Stimulated activated naive B cell treated with anti-CD40 and anti-IgM and Interleukin-4, amounts not matched to agents 10 μg/mL and 1 μg/mL and 100 μg/mL, for 72 hours (primary cell): ENCODE results near the gene TRMU.

Experiments used
- ATAC-seq, 2 donors: fragments of 150-1000 bp; cut with Tn5 transposase; replicated peaks; 2 replicates each; pipeline ENCODE4 v1.10.0; 2021; ENCODE audit warnings: moderate library complexity in 1 of 2
- DNase-seq: peaks from one replicate; pipeline ENCODE4 v3.0.0; 2021
- H3K27ac Mint-ChIP-seq: one replicate; pipeline ENCODE4 v1.8.0; 2022; ENCODE audit warnings: mild to moderate bottlenecking, mixed read lengths
- H3K27me3 Mint-ChIP-seq, 2 donors: one replicate each; pipeline ENCODE4 v1.8.0; 2022; ENCODE audit warnings: mixed read lengths in 2 of 2
- H3K36me3 Mint-ChIP-seq, 2 donors: one replicate each; pipeline ENCODE4 v1.8.0; 2022; ENCODE audit warnings: mixed read lengths in 2 of 2, mild to moderate bottlenecking in 1 of 2
- H3K4me1 Mint-ChIP-seq, 2 donors: one replicate each; pipeline ENCODE4 v1.8.0; 2022; ENCODE audit warnings: mixed read lengths in 2 of 2, mild to moderate bottlenecking in 1 of 2
- H3K4me3 Mint-ChIP-seq, 2 donors: one replicate each; pipeline ENCODE4 v1.8.0; 2022; ENCODE audit warnings: mild to moderate bottlenecking in 2 of 2, mixed read lengths in 2 of 2, moderate library complexity in 1 of 2
- H3K9me3 Mint-ChIP-seq, 2 donors: one replicate each; pipeline ENCODE4 v1.8.0; 2022; ENCODE audit warnings: mixed read lengths in 2 of 2, mild to moderate bottlenecking in 1 of 2

TRMU gene

DNA sequence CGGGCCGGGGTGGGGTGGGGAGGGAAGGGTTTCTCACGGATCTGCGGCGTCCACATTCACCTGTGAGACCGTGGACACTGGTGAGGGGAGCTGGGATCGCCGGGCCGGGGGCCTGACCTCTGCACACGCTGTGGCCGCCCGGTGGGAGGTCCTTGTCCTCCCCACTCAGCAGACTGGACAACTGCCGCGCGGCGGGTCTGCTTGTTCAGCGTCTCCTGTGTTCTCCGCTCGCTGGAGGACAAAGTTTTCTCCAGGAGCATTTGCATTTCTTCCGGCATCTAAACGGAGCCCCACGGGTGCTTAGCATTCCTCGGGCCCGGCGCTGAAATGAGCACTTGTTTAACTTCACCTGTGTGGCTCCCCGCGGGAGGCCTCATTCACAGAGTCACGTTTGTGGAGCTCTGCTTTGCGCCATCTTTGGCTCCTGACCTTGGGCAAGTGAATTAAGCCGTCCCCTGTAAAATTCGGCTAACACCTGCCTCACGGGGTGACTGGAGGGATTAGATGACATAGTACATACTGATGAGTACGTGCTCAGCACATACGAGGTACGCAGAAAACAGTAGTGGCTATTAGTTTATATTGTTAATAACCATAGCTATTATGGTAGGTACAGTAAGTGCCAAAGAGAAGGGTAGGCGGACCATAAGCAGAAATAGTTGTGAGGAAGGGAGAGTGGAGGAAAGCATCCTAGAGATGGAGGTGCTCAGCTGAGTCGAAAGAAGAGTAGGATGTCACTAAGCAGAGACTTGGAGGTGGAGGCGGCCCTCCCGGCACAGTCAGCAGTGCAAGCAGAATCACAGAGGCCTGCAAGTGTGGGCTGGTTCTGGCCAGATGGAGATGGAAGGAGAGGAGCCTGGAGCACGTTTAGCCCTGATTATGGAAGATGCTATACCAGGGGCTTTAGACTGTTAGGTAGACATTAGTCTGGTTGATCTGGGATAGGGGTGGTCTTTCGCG is 885 bp downstream of the TRMU start:
- Mint-ChIP-seq H3K4me1 (peaks cover 24 to 38% of the 10 kb centered on the region in 2 donors), H3K9me3 (no peaks in the 10 kb centered on the region), H3K27me3 (no peaks in the 10 kb centered on the region), H3K27ac (peak overlapping the region; percentile 92), H3K4me3 (peak overlapping the region; percentile 89 to 93), H3K36me3 (peaks cover 29 to 33% of the 10 kb centered on the region in 2 donors)
- peak; percentile 12 to 14 for ATAC-seq
- no peak for DNase-seq

DNA sequence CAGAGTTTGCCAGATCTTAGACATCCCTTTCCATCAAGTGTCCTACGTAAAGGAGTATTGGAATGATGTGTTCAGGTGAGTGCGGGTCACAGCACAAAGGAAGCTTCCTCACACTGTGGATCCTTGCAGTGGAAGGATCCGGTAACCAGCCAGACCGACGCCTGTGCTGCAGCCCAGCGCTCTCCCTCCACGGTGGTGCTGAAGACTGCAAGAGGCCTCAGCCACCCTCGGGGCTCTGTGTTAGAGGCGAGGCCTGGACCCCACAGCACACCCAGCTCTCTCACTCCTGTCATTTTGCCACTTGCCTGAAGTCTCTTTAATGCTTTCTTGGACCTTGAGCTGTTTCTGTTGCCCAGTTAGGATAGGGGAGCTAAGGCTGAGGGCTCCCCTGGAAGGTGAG is 2.4 kb downstream of the TRMU start:
- H3K27me3 Mint-ChIP-seq, result no peaks in the 10 kb centered on the region
- H3K4me3 Mint-ChIP-seq, result no peak overlapping the region
- ATAC-seq (no peak), DNase-seq (no peak)
- H3K9me3 Mint-ChIP-seq, result no peaks in the 10 kb centered on the region
- H3K4me1 Mint-ChIP-seq, result peaks cover 24 to 47% of the 10 kb centered on the region in 2 donors
- peaks cover 39 to 42% of the 10 kb centered on the region in 2 donors for H3K36me3 Mint-ChIP-seq
- H3K27ac Mint-ChIP-seq, result no peak overlapping the region

DNA sequence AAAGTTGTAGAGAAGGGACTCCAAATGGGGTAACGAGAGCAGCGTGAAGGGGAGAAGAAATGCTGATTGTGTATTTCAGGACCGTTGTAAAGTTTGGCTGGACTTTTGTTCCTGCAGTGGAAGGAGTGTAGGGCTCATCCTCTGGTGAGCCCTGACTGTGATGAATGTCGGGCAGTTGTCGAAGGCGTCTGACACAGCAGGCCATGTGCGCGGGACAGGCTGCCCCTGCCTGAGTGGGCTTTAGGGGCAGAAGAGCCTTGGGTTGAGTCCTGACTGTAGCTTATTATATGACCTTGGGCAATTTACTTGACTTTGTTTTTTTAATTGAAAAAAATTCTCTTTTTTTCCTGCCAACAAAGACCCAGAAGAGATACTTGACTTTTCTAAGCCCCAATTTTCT is 3.1 kb downstream of the TRMU start:
- Mint-ChIP-seq H3K36me3 (peaks cover 42 to 44% of the 10 kb centered on the region in 2 donors), H3K27me3 (no peaks in the 10 kb centered on the region)

DNA sequence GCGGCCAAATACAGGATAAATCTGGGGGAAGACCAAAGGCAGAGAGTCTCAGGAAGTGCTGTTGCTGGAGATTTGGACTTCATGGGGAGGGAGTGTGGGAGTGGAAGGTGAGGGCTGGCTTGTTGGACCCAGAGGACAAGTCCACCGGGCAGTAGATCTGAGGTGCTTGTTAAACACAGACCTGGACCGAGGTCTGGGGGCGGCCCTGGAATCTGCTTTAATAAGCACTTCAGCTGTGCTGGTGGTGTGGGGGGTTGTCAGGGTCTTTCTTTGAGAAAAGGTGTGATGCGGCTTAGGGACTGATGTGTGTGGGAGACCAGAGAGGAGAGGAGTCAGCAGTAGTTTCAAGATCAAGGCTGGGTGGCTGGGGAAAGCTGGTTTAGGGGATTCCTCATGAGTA is 4.4 kb downstream of the TRMU start:
- H3K36me3 Mint-ChIP-seq, result peaks cover 50 to 55% of the 10 kb centered on the region in 2 donors
- peaks cover 24 to 40% of the 10 kb centered on the region in 2 donors for H3K4me1 Mint-ChIP-seq
- DNase-seq, result no peak
- H3K4me3 Mint-ChIP-seq, result no peak overlapping the region
- H3K9me3 Mint-ChIP-seq, result no peaks in the 10 kb centered on the region
- H3K27ac Mint-ChIP-seq, result no peak overlapping the region
- H3K27me3 Mint-ChIP-seq, result no peaks in the 10 kb centered on the region
- no peak for ATAC-seq

More for the DNA sequence above, 3.1 kb downstream of the TRMU start:
- ATAC-seq, result no peak
- Mint-ChIP-seq H3K4me1 (peaks cover 24 to 47% of the 10 kb centered on the region in 2 donors), H3K4me3 (no peak overlapping the region), H3K27ac (no peak overlapping the region), H3K9me3 (no peaks in the 10 kb centered on the region)
- DNase-seq, result no peak

DNA sequence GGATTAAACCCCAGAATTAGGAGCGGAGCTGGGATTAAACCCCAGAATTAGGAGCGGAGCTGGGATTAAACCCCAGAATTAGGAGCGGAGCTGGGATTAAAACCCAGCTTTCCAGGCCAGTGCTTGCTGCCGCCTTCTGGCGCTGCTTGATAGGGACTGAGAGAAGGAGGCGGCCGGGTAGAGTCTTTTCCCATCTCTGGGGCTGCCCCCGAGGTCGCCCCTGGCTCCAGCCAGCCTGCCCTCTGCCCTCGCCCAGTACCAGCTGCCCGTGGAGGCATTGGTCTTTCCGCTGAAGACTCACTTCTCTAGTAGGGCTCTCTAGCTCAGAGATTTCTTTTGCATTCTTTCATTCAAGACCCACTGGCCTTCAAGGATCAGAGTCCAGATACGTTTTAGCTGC is 5.2 kb downstream of the TRMU start:
- no peak for DNase-seq
- Mint-ChIP-seq H3K36me3 (peaks cover 52 to 59% of the 10 kb centered on the region in 2 donors), H3K4me1 (peaks cover 22 to 35% of the 10 kb centered on the region in 2 donors), H3K27ac (no peak overlapping the region), H3K4me3 (no peak overlapping the region), H3K9me3 (no peaks in the 10 kb centered on the region), H3K27me3 (no peaks in the 10 kb centered on the region)
- ATAC-seq, result no peak

DNA sequence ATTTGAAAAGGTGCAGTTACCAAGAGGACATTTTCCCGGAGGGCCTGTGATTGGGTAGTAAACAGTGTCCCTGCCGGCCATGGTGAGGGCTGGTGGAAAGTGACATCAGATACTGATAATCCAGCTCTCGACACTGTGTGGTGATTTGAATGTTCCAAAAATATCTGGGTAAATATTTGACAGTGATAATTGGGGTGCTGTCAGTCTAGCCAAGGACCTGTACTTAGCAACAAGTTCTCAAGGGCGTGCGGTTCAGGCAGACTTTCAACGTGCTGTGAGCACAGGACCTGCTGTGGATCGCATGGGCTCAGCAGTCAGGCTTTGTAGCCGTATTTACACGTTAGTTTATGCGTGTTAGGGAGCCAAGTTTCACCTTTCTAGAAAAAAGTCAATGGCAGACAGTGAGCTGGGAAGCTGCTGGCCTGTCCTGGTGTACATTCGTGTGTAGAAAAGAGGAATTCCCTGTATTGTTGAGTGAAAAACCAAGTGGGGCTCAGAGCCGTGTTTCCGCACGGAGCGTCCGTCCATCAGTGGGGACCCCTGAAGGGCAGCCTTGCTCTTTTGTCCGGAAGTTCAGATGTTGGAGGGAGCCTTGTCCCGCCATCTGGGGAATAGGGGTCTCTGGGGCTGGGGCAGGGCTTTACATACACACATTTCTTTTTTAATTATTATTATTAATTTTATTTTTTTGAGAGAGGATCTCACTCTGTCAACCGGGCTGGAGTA is 11.3 kb downstream of the TRMU start:
- H3K27ac Mint-ChIP-seq, result peak overlapping the region; percentile 31
- no peak for DNase-seq
- H3K27me3 Mint-ChIP-seq, result no peaks in the 10 kb centered on the region
- H3K9me3 Mint-ChIP-seq, result no peaks in the 10 kb centered on the region
- no peak overlapping the region for H3K4me3 Mint-ChIP-seq
- no peak for ATAC-seq
- peaks cover 60 to 75% of the 10 kb centered on the region in 2 donors for H3K36me3 Mint-ChIP-seq
- H3K4me1 Mint-ChIP-seq, result peaks cover 0 to 7% of the 10 kb centered on the region in 2 donors

DNA sequence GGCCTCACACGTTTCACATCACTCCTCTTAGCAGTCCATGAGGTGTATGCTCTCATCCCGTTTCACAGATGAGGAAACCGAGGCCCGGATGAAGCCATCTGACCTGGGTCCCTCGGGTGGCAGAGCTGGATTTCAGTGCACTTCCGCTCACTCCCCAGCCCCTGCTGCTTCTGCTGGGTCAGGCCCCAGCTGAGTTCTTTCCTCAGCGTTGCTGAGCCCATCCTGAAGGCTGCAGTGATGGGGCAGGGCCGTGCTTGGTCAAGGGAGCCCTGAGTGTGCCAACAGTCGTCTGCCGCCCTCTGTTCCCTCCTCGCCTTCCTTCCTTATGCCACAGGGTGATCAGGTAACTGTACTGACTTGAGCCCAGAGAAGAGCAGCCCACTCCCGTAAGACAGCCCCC is 12.1 kb downstream of the TRMU start:
- ATAC-seq (no peak), DNase-seq (no peak)
- H3K4me3 Mint-ChIP-seq, result no peak overlapping the region
- peaks cover 3% of the 10 kb centered on the region in 2 donors for H3K4me1 Mint-ChIP-seq
- H3K9me3 Mint-ChIP-seq, result no peaks in the 10 kb centered on the region
- no peaks in the 10 kb centered on the region for H3K27me3 Mint-ChIP-seq
- H3K36me3 Mint-ChIP-seq, result peaks cover 58 to 74% of the 10 kb centered on the region in 2 donors
- H3K27ac Mint-ChIP-seq, result no peak overlapping the region

DNA sequence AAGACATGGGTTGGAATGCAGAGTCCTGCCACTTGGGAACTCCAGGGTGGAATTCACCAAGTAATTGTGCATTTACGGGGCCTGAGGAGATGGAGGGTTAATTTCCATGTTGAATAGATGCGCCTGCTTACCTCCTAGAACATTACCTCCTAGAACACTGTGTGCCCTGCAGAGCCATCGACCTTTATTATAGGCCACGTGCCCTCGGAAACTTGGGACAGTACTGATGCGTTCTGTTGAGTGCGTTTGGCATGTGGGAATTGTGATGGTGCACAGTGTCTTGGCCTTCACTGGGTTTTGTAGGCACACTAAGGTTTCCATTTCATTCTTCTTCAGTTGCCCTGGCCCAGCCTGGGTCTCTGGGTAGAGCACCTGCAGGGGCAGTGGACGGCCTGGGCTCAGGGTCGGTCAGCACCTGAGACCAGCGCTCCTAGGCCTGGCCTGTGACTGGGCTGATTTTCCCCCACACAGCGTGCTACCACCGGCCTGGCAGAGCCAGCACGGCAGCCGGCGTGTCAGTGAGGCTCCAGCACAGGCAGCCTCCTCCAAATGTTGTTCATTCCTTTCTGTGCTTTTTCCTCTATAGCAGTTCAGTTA is 12.7 kb downstream of the TRMU start:
- peaks cover 56 to 76% of the 10 kb centered on the region in 2 donors for H3K36me3 Mint-ChIP-seq
- no peak for ATAC-seq
- peaks cover 7 to 9% of the 10 kb centered on the region in 2 donors for H3K4me1 Mint-ChIP-seq
- DNase-seq, result no peak
- no peaks in the 10 kb centered on the region for H3K9me3 Mint-ChIP-seq
- no peak overlapping the region for H3K27ac Mint-ChIP-seq
- H3K4me3 Mint-ChIP-seq, result no peak overlapping the region
- H3K27me3 Mint-ChIP-seq, result no peaks in the 10 kb centered on the region

DNA sequence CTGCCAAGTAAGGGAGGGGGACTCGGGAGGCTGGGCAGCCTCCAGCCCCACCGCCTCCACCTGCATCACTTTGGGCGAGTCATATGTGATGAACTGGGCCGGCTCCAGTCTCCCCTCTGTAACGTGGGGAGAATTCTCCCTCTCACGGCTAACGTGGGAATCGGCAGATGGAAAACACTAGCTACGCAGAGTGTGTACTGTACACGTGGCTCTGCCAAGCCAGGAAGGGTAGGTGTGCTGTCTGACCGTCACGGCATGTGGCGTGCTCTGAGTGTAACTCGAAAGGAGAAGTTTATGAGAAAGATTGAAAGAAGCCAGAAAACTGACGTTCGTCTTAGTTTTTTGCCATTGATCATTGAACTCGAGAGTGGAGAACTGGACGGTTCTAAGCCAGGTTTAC is 13.7 kb downstream of the TRMU start:
- H3K4me3 Mint-ChIP-seq, result no peak overlapping the region
- H3K9me3 Mint-ChIP-seq, result no peaks in the 10 kb centered on the region
- H3K27me3 Mint-ChIP-seq, result no peaks in the 10 kb centered on the region
- DNase-seq (no peak), ATAC-seq (no peak)
- peaks cover 12 to 15% of the 10 kb centered on the region in 2 donors for H3K4me1 Mint-ChIP-seq
- H3K27ac Mint-ChIP-seq, result peak overlapping the region; percentile 42
- peaks cover 59 to 78% of the 10 kb centered on the region in 2 donors for H3K36me3 Mint-ChIP-seq

DNA sequence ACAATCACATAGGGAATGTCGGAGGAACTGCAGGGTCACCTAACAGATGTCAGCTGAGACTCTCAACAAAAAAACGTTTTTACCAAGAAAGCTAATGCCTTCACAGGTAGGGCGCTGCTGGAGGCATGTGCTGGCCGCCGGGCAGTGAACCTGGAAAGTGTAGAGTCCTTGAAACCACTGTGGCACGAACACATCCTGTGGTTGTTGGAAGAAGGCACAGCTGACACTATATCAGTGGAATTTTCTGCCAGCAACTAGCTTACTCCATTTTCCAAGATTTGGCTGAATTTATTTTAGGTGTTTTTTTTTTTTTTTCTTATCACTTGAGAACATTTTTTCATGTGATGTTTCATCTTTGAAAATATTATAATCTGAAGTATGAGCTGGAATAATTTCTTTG is 14.2 kb downstream of the TRMU start:
- Mint-ChIP-seq H3K27me3 (no peaks in the 10 kb centered on the region), H3K9me3 (no peaks in the 10 kb centered on the region), H3K4me1 (peaks cover 13 to 15% of the 10 kb centered on the region in 2 donors), H3K4me3 (no peak overlapping the region), H3K27ac (no peak overlapping the region), H3K36me3 (peaks cover 54 to 76% of the 10 kb centered on the region in 2 donors)
- DNase-seq (no peak), ATAC-seq (no peak)

DNA sequence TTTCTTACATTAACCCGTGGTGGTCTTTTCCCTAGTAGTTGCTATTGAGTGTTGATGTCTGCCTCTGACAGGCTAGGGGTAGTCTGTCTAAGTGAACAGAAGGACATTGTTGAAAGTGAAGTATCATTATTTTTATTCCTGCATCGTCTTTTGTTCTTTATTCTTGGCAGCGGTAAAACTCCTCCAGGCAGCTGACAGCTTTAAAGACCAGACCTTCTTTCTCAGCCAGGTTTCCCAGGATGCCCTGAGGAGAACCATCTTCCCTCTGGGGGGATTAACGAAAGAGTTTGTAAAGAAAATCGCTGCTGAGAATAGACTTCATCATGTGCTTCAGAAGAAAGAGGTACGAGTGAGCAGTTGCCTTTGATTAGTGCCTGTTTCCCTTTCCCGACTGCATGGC is 14.6 kb downstream of the TRMU start:
- peaks cover 13 to 15% of the 10 kb centered on the region in 2 donors for H3K4me1 Mint-ChIP-seq
- no peak for ATAC-seq
- H3K36me3 Mint-ChIP-seq, result peaks cover 53 to 74% of the 10 kb centered on the region in 2 donors
- DNase-seq, result no peak
- H3K27ac Mint-ChIP-seq, result no peak overlapping the region
- H3K9me3 Mint-ChIP-seq, result no peaks in the 10 kb centered on the region
- H3K4me3 Mint-ChIP-seq, result no peak overlapping the region
- H3K27me3 Mint-ChIP-seq, result no peaks in the 10 kb centered on the region

DNA sequence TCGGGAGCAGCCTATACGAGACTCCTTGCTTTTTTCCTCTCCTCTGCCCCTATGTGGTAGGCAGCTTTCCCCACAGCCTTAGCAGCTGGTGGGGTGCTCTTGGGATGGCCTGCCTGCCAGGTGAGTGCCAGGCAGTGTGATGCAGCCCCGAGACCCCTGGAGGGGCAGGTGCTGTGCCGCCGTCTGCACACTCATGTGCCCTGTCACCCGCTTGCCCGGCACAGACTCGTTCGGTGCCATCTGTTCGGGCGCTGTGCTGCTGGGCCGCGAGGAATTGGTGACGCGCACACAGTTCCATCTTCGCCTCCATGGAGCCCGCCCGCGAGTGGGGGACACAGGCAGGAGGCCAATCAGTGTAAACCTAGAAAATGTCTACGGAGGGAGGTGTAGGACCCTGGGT is 15.1 kb downstream of the TRMU start:
- no peak for ATAC-seq

DNA sequence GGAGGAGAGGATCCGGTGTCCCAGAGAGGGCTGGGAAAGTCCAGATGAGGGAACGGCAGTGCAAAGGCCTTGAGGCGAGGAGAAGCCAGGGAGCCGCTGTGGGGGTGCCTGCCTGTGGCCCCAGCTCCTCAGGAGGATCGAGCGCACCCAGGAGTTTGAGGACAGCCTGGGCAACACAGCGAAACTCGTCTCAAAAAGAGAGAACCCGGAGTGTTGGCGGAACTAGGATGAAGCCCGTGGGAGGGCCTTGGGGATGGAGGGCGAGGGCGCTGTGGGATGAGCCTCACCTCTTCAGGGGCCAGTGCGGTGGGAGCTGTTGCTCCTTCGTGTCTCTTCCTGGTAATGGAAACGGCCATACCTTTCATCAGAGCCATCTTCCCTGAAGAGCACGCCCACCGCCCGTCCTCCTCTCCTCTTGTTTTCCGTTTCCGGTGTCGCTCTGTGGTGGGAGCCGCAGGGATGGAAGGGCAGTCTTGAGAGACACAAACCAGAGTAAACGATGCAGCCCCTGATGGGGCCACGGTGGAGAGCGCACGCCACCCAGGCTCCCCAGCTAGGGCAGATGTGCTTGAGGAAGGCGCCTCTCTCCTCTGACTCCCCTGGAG is 15.7 kb downstream of the TRMU start:
- no peaks in the 10 kb centered on the region for H3K9me3 Mint-ChIP-seq
- H3K27me3 Mint-ChIP-seq, result no peaks in the 10 kb centered on the region
- ATAC-seq, result no peak
- H3K4me3 Mint-ChIP-seq, result no peak overlapping the region
- peaks cover 53 to 77% of the 10 kb centered on the region in 2 donors for H3K36me3 Mint-ChIP-seq
- DNase-seq, result no peak
- H3K27ac Mint-ChIP-seq, result peak overlapping the region; percentile 33
- peaks cover 15 to 16% of the 10 kb centered on the region in 2 donors for H3K4me1 Mint-ChIP-seq

More for the DNA sequence above, 15.1 kb downstream of the TRMU start:
- DNase-seq, result no peak
- no peak overlapping the region for H3K4me3 Mint-ChIP-seq
- H3K4me1 Mint-ChIP-seq, result peaks cover 15 to 16% of the 10 kb centered on the region in 2 donors
- H3K27me3 Mint-ChIP-seq, result no peaks in the 10 kb centered on the region
- H3K27ac Mint-ChIP-seq, result peak overlapping the region; percentile 33
- H3K36me3 Mint-ChIP-seq, result peaks cover 56 to 77% of the 10 kb centered on the region in 2 donors
- H3K9me3 Mint-ChIP-seq, result no peaks in the 10 kb centered on the region

DNA sequence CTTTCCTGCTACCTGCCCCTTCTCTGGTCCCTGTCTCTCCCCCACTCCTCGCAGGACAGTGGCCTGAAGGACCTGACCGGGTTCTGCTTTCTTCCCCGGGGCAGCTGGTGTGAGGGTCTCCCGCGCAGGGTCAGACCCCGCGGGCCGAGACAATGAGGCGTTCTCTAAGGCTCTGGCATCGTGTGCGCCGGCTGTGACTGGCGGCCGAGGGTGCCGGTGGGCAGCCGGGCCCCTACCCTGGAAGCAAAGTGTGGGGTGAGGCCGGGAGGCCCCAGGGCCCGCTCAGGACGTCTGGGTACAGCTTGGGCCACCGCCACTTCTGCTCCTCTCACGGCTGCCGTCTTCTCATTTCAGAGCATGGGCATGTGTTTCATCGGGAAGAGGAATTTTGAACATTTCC is 16.3 kb downstream of the TRMU start:
- no peak for DNase-seq
- H3K27ac Mint-ChIP-seq, result peak overlapping the region; percentile 7
- H3K27me3 Mint-ChIP-seq, result no peaks in the 10 kb centered on the region
- peaks cover 15 to 16% of the 10 kb centered on the region in 2 donors for H3K4me1 Mint-ChIP-seq
- no peak overlapping the region for H3K4me3 Mint-ChIP-seq
- no peak for ATAC-seq
- H3K36me3 Mint-ChIP-seq, result peaks cover 49 to 72% of the 10 kb centered on the region in 2 donors
- H3K9me3 Mint-ChIP-seq, result no peaks in the 10 kb centered on the region
